ENCODE measurements around the gene CLIC5.

The CLIC5 gene

DNA sequence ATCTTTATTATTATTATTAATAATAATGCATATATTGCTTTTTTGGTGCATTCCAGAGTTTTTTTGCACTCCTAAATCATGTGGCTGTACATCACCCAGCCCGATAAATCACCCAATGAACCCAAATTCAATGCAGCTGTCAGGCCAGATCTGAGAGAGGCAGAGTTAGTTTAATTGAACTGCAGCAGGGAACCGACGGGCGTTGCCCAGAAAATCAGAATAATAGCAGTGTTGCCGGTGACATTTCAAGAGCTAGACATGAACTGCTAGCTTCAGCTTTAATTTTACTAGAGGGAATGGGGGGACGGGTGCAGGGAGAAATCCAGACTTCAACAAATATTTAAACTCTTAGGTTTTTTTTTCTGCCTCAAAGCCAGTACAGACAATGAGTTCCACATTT, 135.0 kb downstream of the CLIC5 start:
- Histone ChIP-seq H3K27me3 (ENCODE audit: insufficient read depth, poor library complexity, severe bottlenecking) (no peaks in the 10 kb centered on the region), H3K27ac (replicated peaks) (no peak overlapping the region), H3K4me3 (replicated peaks; ENCODE audit: insufficient read depth, low read length) (no peak overlapping the region)
- DNase-seq (ENCODE audit: low read depth in 1 of 2, low spot score in 1 of 2): no peak
- TF ChIP-seq, protein P1, sequence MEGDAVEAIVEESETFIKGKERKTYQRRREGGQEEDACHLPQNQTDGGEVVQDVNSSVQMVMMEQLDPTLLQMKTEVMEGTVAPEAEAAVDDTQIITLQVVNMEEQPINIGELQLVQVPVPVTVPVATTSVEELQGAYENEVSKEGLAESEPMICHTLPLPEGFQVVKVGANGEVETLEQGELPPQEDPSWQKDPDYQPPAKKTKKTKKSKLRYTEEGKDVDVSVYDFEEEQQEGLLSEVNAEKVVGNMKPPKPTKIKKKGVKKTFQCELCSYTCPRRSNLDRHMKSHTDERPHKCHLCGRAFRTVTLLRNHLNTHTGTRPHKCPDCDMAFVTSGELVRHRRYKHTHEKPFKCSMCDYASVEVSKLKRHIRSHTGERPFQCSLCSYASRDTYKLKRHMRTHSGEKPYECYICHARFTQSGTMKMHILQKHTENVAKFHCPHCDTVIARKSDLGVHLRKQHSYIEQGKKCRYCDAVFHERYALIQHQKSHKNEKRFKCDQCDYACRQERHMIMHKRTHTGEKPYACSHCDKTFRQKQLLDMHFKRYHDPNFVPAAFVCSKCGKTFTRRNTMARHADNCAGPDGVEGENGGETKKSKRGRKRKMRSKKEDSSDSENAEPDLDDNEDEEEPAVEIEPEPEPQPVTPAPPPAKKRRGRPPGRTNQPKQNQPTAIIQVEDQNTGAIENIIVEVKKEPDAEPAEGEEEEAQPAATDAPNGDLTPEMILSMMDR (IDR thresholded peaks at IDR 0.05; ENCODE audit: insufficient read depth, low read length): no peak
- TF ChIP-seq GABPA (IDR thresholded peaks at IDR 0.05; ENCODE audit: low read depth): no peak

DNA sequence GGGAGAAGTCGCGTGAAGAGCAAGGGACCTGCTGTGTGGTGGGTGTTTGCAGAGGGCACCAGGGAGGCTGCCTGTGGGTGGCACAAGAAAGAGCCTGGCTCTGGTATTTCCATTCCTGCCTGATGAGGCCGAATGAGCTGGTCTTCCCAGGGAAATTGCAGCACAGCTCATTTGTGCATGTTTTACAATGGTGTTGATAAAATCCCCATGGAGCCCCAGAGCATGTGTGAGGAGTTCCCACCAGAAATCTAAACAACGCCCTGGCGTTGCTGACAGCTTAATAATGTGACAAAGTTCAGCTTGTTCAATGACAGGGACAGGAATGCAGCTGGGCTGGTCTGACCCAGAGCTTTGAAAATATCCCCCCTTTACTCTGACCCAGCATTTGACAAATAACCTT, 135.5 kb downstream of the CLIC5 start:
- no peak for DNase-seq (ENCODE audit: low read depth in 1 of 2, low spot score in 1 of 2)
- no peak overlapping the region for H3K4me3 ChIP-seq (replicated peaks; ENCODE audit: insufficient read depth, low read length)
- H3K27me3 ChIP-seq (ENCODE audit: insufficient read depth, poor library complexity, severe bottlenecking): no peaks in the 10 kb centered on the region
- no peak overlapping the region for H3K27ac ChIP-seq (replicated peaks)
- TF ChIP-seq, protein P2, sequence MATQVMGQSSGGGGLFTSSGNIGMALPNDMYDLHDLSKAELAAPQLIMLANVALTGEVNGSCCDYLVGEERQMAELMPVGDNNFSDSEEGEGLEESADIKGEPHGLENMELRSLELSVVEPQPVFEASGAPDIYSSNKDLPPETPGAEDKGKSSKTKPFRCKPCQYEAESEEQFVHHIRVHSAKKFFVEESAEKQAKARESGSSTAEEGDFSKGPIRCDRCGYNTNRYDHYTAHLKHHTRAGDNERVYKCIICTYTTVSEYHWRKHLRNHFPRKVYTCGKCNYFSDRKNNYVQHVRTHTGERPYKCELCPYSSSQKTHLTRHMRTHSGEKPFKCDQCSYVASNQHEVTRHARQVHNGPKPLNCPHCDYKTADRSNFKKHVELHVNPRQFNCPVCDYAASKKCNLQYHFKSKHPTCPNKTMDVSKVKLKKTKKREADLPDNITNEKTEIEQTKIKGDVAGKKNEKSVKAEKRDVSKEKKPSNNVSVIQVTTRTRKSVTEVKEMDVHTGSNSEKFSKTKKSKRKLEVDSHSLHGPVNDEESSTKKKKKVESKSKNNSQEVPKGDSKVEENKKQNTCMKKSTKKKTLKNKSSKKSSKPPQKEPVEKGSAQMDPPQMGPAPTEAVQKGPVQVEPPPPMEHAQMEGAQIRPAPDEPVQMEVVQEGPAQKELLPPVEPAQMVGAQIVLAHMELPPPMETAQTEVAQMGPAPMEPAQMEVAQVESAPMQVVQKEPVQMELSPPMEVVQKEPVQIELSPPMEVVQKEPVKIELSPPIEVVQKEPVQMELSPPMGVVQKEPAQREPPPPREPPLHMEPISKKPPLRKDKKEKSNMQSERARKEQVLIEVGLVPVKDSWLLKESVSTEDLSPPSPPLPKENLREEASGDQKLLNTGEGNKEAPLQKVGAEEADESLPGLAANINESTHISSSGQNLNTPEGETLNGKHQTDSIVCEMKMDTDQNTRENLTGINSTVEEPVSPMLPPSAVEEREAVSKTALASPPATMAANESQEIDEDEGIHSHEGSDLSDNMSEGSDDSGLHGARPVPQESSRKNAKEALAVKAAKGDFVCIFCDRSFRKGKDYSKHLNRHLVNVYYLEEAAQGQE (IDR thresholded peaks at IDR 0.05; ENCODE audit: insufficient replicate concordance, low read depth): no peak
- TF ChIP-seq POLR2AphosphoS5 (IDR thresholded peaks at IDR 0.05; ENCODE audit: low read depth): no peak
- TF ChIP-seq GABPA (IDR thresholded peaks at IDR 0.05; ENCODE audit: low read depth): no peak
- TF ChIP-seq SPI1 (IDR thresholded peaks at IDR 0.05; ENCODE audit: borderline replicate concordance, low read depth): no peak
- TF ChIP-seq, protein P1 (IDR thresholded peaks at IDR 0.05; ENCODE audit: insufficient read depth, low read length): no peak

DNA sequence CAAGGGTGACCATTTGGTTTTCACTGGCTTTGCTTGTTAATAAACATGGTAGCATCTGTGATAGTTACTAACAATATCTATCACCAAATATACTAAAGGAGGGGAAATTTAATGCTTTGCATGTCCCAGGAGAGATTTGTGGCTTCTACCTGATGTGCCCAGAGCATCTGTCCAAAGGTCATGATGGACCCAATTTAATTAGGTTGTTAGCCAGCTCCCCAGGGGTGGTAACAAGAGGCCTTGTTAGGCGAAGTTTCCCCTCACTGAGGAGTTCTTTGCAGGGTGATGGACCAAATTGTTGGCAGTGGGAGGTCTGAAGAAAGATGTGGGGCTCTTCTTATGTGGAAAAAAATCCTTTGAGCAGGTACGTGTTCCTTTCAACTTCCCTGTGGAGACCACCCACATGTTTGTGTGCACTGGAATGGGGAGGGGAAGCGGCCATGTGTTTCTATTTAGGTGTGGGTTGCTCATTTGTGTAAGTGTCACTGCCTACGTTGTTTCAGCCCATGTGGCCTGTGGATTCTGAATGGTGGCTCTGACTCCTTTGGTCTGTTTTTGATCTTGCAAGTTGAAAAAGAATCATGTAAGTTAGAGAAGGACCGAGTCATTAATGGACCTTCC, 137.6 kb downstream of the CLIC5 start:
- Histone ChIP-seq H3K27me3 (ENCODE audit: insufficient read depth, poor library complexity, severe bottlenecking) (no peaks in the 10 kb centered on the region), H3K27ac (replicated peaks) (no peak overlapping the region), H3K4me3 (replicated peaks; ENCODE audit: insufficient read depth, low read length) (no peak overlapping the region)
- no peak for TF ChIP-seq GABPA (IDR thresholded peaks at IDR 0.05; ENCODE audit: low read depth)
- TF ChIP-seq, protein P1 (IDR thresholded peaks at IDR 0.05; ENCODE audit: insufficient read depth, low read length): no peak
- no peak for TF ChIP-seq SPI1 (IDR thresholded peaks at IDR 0.05; ENCODE audit: borderline replicate concordance, low read depth)
- TF ChIP-seq, protein P2 (IDR thresholded peaks at IDR 0.05; ENCODE audit: insufficient replicate concordance, low read depth): no peak
- no peak for TF ChIP-seq POLR2AphosphoS5 (IDR thresholded peaks at IDR 0.05; ENCODE audit: low read depth)
- no peak for DNase-seq (ENCODE audit: low read depth in 1 of 2, low spot score in 1 of 2)

DNA sequence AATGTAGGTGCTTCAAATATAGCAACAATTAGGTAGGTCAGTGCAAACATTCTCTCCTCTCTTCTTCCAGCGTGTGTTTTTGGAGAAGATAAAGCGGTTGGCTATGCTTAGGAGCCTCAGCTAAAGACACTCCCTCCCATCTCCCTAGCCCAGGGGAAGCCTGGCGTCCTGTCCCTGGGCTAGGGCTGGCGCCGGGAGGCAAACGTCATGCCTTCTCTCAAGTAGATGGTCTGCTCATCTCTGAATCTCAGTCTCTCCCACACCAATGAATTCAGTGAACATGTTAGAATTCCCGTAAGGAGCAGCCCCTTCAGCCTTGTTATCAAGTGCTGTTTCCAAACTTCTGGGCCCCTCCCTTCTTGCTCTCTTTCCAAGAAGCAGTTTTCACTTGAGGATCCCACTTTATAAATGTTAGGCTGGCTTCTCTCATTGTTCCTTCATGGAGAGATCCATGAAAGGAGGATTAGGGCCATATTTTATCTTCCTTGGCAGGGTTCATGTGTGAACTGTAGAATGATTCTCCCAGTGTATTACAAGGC, 142.8 kb downstream of the CLIC5 start:
- H3K27me3 ChIP-seq (ENCODE audit: insufficient read depth, poor library complexity, severe bottlenecking): no peaks in the 10 kb centered on the region
- DNase-seq (ENCODE audit: low read depth in 1 of 2, low spot score in 1 of 2): no peak
- TF ChIP-seq, protein P2 (IDR thresholded peaks at IDR 0.05; ENCODE audit: insufficient replicate concordance, low read depth): no peak
- TF ChIP-seq SPI1 (IDR thresholded peaks at IDR 0.05; ENCODE audit: borderline replicate concordance, low read depth) (no peak), GABPA (IDR thresholded peaks at IDR 0.05; ENCODE audit: low read depth) (no peak), POLR2AphosphoS5 (IDR thresholded peaks at IDR 0.05; ENCODE audit: low read depth) (no peak)
- TF ChIP-seq, protein P1 (IDR thresholded peaks at IDR 0.05; ENCODE audit: insufficient read depth, low read length): no peak

More for the DNA sequence above, 142.8 kb downstream of the CLIC5 start:
- Histone ChIP-seq H3K27ac (replicated peaks) (no peak overlapping the region), H3K4me3 (replicated peaks; ENCODE audit: insufficient read depth, low read length) (no peak overlapping the region)

Data from HL-60 (cell line).